ENCODE measurements around the gene GRAMD2A.

GRAMD2A gene

DNA sequence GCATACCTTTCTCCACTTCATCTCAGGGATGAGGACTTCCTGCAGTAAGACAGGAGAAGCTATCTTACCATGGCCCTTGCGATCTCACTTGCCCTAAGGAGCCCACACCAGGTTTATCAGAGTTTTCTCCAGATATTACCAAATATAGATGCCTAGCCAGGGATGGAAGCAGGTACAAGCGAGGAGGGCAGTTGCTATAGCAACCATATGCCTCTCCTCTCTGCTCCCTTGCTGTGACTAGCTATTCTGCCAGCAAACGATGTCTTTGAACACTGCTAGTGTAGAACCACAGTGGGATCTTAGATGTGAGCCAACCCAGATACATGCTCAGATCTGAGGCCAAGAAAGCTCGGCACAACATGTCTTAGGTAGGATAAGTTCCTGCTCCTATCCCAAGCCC is 33.9 kb downstream of the GRAMD2A start:
- DNase-seq: no peak

DNA sequence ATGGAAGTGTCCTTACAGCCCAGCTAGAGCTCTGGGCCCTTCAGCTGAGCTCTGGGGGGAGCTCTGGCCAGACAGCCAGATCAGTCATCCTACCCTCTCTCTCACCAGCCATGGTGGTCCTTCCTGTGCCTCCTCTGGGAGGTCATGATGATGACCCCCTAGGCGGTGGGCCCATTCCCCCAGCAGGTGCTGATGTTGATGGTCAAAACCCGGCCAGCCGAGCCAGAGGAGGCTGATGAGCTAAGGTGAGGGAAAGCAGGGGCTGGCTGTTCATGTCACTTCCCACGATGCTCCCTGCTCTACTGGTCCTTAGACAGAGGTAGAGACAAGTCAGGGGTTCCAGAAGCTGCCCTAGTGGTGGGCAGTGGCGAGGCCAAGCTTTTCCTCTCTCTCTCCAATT is 35.0 kb downstream of the GRAMD2A start:
- DNase-seq: no peak

GRCh38 chr15:72161361-72162132 is 36.0 kb downstream of the GRAMD2A start:
- DNase-seq: no peak

- DNase-seq: no peak
These were observed 36.8 kb downstream of the GRAMD2A start for GRCh38 chr15:72160696-72161245.

GRCh38 chr15:72156928-72157327 is 40.7 kb downstream of the GRAMD2A start:
- no peak for DNase-seq

DNA sequence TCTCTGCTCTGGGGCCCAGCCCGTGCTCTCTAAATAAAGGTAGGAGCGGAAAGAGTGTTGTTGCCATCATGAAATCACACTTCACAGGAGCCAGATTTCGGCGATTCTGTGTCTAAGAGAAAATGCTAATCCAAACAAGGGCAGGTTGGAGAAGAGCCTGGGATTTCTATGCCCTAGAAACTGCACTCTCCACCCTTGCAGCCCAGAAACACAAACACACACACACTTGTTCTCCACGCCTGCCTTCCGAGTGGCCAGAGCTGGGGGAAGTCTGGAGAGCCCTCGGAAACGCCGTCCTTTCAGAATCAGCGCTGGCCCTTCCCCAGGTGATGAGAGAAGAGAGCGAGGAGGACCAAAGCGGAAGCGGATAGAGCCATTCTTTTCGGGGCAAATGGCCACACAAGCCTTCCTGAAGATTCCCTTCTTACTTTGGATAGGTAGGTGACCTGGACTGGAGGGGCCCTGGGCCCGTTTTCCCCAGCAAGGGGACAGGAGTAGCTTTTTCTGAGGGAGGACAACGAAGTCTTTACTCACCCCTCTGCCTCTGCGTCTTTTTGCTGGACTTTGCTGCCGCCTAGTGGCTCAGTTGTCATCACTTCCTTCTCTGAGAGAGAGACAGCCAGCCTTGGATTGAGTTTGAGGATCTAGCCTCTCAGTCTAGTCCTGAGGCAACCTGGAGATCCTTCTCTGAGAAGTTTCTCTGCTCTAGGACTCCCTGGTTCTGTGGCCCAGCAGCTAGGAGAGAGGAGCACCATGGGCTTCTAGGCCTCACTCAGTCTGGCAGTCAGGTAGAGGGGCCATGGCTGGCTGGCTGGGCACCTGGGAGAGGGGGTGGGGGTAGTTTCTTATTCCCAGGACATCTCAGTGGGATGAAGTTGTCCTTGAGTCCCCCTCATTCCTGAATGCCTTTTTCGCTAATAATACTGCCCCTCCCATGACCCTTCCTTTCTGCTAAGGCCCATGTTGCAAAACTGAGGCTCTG is 41.7 kb downstream of the GRAMD2A start:
- peak; percentile 85 for DNase-seq

- DNase-seq: no peak
These were observed 42.5 kb downstream of the GRAMD2A start for GRCh38 chr15:72155003-72155621.

- DNase-seq: no peak
These were observed 43.3 kb downstream of the GRAMD2A start for GRCh38 chr15:72154316-72154715.

DNA sequence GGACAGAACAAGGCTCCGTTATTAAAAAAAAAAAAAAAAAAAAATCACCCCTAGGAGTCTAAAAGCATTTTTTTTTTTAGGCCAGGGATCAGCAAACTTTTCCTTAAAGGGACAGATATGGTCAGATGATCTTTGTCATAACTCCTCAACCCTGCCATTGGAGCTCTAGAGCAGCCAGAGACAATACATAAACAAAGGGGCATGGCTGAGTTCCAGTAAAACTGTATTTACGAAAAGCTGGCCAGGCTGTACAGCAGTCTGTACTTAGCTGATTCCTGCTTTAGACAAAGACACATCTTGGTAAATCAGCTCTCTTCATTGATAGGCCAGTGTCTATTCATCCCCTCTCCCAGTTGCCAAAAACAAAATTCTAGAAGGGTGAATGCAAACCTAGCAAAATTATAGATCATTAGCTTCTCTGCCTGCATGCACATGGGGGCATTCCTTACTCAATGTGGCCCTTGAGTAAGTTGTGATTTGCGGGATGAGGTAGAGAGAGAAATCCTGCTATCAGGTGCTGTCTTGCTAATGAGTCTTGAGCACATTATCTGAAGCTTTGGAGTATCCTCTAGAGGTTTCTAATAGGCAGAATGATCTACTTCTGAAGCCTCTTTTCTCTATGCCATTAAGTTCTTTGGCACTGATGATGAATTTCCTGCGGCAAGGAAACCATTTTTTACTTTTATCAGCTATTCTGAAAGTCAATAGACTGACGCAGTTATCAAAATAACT is 44.2 kb downstream of the GRAMD2A start:
- no peak for DNase-seq

DNA sequence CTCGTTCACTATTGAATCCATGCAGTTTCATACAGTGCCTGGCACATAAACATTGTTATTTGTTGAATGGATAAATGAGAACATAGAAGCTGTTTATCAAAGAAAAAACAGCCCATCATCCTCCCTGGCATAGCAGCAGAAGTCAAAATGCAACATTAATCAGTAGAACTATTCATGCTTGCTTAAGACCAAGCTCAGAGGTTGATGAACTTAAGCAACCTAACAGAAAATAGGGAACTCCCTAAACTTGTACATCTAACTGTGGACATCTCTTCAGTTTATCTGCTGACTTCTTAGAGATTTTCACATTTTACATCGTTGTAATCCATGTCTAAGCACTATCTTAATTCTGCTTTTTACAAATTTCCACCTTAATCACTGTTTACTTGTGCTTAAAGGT is 50.2 kb downstream of the GRAMD2A start:
- DNase-seq: no peak

- DNase-seq: no peak
These were observed 50.7 kb downstream of the GRAMD2A start for GRCh38 chr15:72146934-72147333.

DNA sequence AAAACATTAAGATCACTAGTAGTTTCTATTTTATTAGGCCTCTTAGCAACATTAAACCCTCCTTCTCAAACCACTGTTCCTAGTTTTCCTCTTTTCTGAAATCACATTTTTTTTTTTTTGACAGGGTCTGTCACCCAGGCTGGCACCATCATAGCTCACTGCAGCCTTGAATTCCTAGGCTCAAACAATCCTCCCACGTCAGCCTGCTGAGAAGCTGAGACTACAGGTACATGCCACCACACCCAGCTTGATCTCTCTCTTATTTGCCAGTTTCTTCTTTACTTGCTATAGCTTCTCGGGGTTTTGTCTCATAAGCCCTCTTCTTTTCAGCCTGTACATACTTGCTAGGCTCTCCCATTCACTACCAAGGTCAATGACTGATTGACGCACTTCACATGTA is 51.4 kb downstream of the GRAMD2A start:
- no peak for DNase-seq

- no peak for DNase-seq
These were observed 56.2 kb downstream of the GRAMD2A start for GRCh38 chr15:72141171-72142084.

DNA sequence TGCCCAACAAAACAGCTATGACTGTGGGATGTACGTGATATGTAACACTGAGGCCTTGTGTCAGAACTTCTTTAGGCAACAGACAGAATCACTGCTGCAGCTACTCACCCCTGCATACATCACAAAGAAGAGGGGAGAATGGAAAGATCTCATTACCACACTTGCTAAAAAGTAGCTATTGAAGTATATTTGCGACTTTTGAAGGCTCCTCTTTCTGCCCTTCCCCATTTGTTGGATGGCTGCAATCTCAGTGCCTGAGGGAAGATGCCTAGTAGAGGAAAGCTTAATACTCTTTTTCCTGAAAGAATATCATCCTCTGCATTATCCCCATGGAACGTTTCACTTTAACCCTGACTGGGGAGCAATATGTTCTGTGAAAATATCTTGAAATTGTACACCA is 57.5 kb downstream of the GRAMD2A start:
- DNase-seq: no peak

- no peak for DNase-seq
These were observed 57.9 kb downstream of the GRAMD2A start for GRCh38 chr15:72139667-72140066.

DNA sequence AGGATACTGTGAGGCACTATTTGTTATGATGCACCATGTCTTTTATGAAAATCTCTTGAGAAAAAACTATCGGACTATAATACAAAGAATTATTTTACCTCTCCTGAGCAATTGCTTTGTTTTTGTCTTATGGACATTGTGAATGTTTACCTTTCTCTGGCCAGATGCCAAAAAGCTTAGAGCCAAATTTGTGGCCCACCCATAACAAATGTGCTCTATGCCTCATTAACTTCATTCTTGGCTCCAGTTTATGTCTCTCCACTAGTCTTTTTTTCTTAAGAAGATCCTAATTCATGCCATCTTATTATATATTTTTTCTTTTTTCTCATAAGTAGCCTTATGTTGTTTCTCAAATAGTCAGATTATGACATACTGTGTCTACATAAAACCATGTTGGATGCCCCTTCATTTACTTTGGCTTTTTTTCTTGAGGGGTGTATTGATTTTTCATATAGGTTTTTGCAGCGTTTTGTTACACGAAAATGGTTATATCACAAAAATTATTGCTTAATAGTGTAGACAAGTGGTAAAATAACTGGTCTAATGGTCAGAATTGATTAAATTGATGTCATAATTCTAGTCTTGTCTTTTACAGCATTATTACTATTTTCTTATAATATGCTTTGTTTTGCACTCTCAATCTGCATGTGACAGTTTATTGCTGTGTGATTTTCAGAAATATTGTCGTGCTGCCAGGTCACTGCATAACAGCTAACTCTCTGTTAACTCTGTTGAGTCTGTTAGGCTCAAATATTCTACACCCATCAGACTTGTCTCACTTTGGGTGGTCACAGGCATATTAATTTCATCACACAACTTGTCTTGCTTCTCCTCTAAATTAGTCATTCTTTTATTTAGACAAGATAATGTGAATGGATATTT is 61.2 kb downstream of the GRAMD2A start:
- no peak for DNase-seq

- DNase-seq: no peak
These were observed 61.9 kb downstream of the GRAMD2A start for GRCh38 chr15:72135719-72136118.

- no peak for DNase-seq
These were observed 64.4 kb downstream of the GRAMD2A start for GRCh38 chr15:72133211-72133610.

GRCh38 chr15:72131922-72132321 is 65.7 kb downstream of the GRAMD2A start:
- no peak for DNase-seq

GRCh38 chr15:72130272-72130671 is 67.3 kb downstream of the GRAMD2A start:
- no peak for DNase-seq

Data from CD4-positive, alpha-beta T cell treated with Interleukin-6 for 4 hours (primary cell).